OCI-LY3 (cell line): ENCODE data around the gene FAM185A.
"Not testable (repeated sequence)": the region's sequence is repeated elsewhere in the genome, so short reads cannot be mapped to it uniquely, and the experiment has no call there.

Source experiments
- CTCF ChIP-seq: fragments of 200-600, 300-600 bp; sonication (generic); IDR thresholded peaks from 2 replicates; pipeline ENCODE4 v1.5.1; 2014; ENCODE audit warnings: antibody characterized with exemption, low read length, low read depth
- EZH2phosphoT487 ChIP-seq: fragments of 200-600 bp; shearing (Covaris generic); IDR thresholded peaks from 2 replicates; pipeline ENCODE4 v1.6.1; 2018; ENCODE audit warnings: antibody characterized with exemption, mixed run types, low read depth

- not testable (repeated sequence) for TF ChIP-seq CTCF, EZH2phosphoT487
These were observed 27.4 kb downstream of the FAM185A start for GRCh38 chr7:102776217-102776616.
